Right lobe of liver (tissue), 6 donors: Measurements from ENCODE around the gene CCNF. TPM values are rescaled to one million over a fixed set of nuclear protein-coding genes. Genes with fewer than 3 reads are reported as not detected.
A peak's percentile ranks its signal among the peaks of the same experiment; 100 is the strongest.

Source experiments
- ATAC-seq, 4 donors: fragments of 200-7000 bp; cut with Tn5 transposase; one replicate each; pipeline ENCODE4 v1.9.1; 2020; ENCODE audit warnings: mild to moderate bottlenecking in 4 of 4, moderate library complexity in 4 of 4
- DNase-seq, 3 donors: peaks; one replicate each; pipeline ENCODE4 v3.0.0-alpha.2; 2020
- H3K27ac ChIP-seq, 3 donors: fragments of 200-600 bp; one replicate each; pipeline ENCODE4 v1.8.0; 2022
- H3K27me3 ChIP-seq, 2 donors: fragments of 200-600 bp; one replicate each; pipeline ENCODE4 v1.8.0; 2022
- H3K36me3 ChIP-seq, 4 donors: fragments of 200-600 bp; sonication (generic) in 1 of 4; one replicate each; pipeline versions ENCODE4 v1.5.1 to v1.8.0; 2017 to 2022; ENCODE audit warnings: control low read depth in 1 of 4
- H3K4me1 ChIP-seq, 4 donors: fragments of 200-600 bp; sonication (generic) in 1 of 4; one replicate each; pipeline versions ENCODE4 v1.5.1 to v1.8.0; 2017 to 2022; ENCODE audit warnings: control low read depth in 1 of 4
- H3K4me3 ChIP-seq, 3 donors: fragments of 200-600 bp; one replicate each; pipeline ENCODE4 v1.8.0; 2022
- H3K9me3 ChIP-seq, 4 donors: fragments of 200-600 bp; sonication (generic) in 1 of 4; one replicate each; pipeline versions ENCODE4 v1.5.1 to v1.8.0; 2017 to 2022; ENCODE audit warnings: control low read depth in 1 of 4
- POLR2A ChIP-seq: fragments of 450-650 bp; IDR thresholded peaks from one replicate; pipeline ENCODE4 v1.6.1; 2017; ENCODE audit warnings: antibody characterized with exemption, mild to moderate bottlenecking
- WGBS: methylation state at CpG from one replicate; pipeline ENCODE4 v1.1.6; 2018; ENCODE audit warnings: low coverage, low lambda C conversion rate; ENCODE audit not compliant: insufficient coverage; ENCODE audit errors: missing lambda C conversion rate; 5-methylcytosine and 5-hydroxymethylcytosine counted together
- intact Hi-C, 2 donors: fragments of 100-400 bp; cut with DNase I; formaldehyde crosslinking; loops; one replicate each; pipeline versions ENCODE4 v1.11.2 to v1.14.1; 2022
- total RNA-seq, 6 experiments: library from RNA; depleted of rRNA in 2 of 6; stranded (reverse); fragments of >200 nt in 2 of 6; fragmentation: NEBNext Ultra II Directional in 3 of 6; extraction: Animal tissue kit (Norgen Biotek cat#: 25700) in 3 of 6; gene quantifications; one replicate each; pipeline versions ENCODE4 v1.1.0 to v1.2.4, GENCODE V29; 2016 to 2023
- TF ChIP-seq, protein P1 (sequence below), 4 donors: fragments of 200-600 bp in 3 of 4; fragments of 450-650 bp in 1 of 4; IDR thresholded peaks; one replicate each; pipeline versions ENCODE4 v1.5.1 to v1.8.0; 2016 to 2022; ENCODE audit warnings: antibody characterized with exemption in 4 of 4, mild to moderate bottlenecking in 2 of 4
- donor health status: DM: no; HTN: yes; CAD: no.
- donor health status: DM: no; HTN: no; CAD: no.
- donor health status: DM: no; HTN: no; CAD: no.
- donor health status: DM: no; HTN: yes; CAD: no.
- donor health status: DM: no; HTN: yes; CAD: no.

CCNF gene
- total RNA-seq, 6 experiments from 2014 or later, result 1.3 to 2.7 (median 1.7) TPM

DNA sequence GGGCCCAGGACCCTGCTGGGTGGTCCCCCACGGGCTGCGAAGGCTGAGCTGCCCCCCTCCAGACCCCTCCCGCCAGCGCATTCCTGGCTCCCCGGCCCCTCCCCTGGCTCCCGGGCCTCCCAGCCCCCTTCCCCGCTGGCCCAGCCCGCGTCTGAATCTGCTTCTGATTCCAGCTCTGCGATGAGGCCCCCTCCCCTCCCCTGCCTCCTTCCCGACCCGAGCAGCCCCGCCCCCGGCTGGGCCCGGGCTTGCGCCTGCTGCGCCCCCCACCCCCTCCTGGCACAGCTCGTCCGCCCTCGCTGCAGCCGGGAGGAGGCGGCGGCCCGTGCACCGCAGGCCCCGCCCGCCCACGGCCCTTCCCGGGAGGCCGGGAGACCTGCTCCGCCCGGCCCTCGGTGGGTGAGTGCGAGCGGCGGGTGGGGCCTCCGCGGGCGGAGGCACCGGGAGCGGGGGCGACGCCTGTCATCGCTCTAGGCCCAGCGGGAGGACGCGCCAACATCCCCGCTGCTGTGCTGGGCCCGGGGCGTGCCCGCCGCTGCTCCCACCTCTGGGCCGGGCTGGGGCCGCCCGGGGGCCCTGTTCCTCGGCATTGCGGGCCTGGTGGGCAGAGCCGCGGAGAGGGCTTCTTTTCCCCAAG lies 41.9 kb downstream of the CCNF start, which contains the start of gene NTN3:
NTN3 (plus strand) TSS at position 282 of the 637 bp plus-strand sequence. CDS start 405 bp downstream, outside the sequence.
- Histone ChIP-seq H3K9me3 (no peaks in the 10 kb centered on the region), H3K36me3 (no peaks in the 10 kb centered on the region), H3K4me3 (peak within 1 kb of the TSS; percentile 16 to 45 (median 39)), H3K27me3 (no peaks in the 10 kb centered on the region), H3K27ac (peak within 1 kb of the TSS in 1 of 3 donors; percentile 43), H3K4me1 (peaks cover 0 to 60% (median 14%) of the 10 kb centered on the region in 4 donors)
- intact Hi-C loops, result no loop called here
- peak; percentile 38 to 65 (median 56) for DNase-seq
- TF ChIP-seq, protein P1, sequence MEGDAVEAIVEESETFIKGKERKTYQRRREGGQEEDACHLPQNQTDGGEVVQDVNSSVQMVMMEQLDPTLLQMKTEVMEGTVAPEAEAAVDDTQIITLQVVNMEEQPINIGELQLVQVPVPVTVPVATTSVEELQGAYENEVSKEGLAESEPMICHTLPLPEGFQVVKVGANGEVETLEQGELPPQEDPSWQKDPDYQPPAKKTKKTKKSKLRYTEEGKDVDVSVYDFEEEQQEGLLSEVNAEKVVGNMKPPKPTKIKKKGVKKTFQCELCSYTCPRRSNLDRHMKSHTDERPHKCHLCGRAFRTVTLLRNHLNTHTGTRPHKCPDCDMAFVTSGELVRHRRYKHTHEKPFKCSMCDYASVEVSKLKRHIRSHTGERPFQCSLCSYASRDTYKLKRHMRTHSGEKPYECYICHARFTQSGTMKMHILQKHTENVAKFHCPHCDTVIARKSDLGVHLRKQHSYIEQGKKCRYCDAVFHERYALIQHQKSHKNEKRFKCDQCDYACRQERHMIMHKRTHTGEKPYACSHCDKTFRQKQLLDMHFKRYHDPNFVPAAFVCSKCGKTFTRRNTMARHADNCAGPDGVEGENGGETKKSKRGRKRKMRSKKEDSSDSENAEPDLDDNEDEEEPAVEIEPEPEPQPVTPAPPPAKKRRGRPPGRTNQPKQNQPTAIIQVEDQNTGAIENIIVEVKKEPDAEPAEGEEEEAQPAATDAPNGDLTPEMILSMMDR (IDR thresholded peaks at IDR 0.05), result no peak
- no peak for TF ChIP-seq POLR2A
- ATAC-seq, result no peak
- under 1% methylated on average over 20 of the region's 59 CpGs for WGBS

DNA sequence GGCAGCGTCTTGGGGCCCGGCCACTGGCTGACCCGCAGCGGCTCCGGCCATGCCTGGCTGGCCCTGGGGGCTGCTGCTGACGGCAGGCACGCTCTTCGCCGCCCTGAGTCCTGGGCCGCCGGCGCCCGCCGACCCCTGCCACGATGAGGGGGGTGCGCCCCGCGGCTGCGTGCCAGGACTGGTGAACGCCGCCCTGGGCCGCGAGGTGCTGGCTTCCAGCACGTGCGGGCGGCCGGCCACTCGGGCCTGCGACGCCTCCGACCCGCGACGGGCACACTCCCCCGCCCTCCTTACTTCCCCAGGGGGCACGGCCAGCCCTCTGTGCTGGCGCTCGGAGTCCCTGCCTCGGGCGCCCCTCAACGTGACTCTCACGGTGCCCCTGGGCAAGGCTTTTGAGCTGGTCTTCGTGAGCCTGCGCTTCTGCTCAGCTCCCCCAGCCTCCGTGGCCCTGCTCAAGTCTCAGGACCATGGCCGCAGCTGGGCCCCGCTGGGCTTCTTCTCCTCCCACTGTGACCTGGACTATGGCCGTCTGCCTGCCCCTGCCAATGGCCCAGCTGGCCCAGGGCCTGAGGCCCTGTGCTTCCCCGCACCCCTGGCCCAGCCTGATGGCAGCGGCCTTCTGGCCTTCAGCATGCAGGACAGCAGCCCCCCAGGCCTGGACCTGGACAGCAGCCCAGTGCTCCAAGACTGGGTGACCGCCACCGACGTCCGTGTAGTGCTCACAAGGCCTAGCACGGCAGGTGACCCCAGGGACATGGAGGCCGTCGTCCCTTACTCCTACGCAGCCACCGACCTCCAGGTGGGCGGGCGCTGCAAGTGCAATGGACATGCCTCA lies 42.6 kb downstream of the CCNF start:
- TF ChIP-seq, protein P1 (IDR thresholded peaks at IDR 0.05), result no peak
- no peaks in the 10 kb centered on the region for H3K36me3 ChIP-seq
- ATAC-seq, result peak; percentile 53 to 73 (median 67)
- WGBS, result no CpG with 5 or more reads among the region's 61 CpGs
- intact Hi-C loops, result no loop called here
- H3K27me3 ChIP-seq, result no peaks in the 10 kb centered on the region
- peak; percentile 78 to 92 (median 86) for DNase-seq
- no peaks in the 10 kb centered on the region for H3K9me3 ChIP-seq
- peak overlapping the region in 1 of 3 donors; percentile 43 for H3K27ac ChIP-seq
- H3K4me1 ChIP-seq, result peaks cover 0 to 67% (median 17%) of the 10 kb centered on the region in 4 donors
- peak overlapping the region; percentile 16 to 45 (median 39) for H3K4me3 ChIP-seq

DNA sequence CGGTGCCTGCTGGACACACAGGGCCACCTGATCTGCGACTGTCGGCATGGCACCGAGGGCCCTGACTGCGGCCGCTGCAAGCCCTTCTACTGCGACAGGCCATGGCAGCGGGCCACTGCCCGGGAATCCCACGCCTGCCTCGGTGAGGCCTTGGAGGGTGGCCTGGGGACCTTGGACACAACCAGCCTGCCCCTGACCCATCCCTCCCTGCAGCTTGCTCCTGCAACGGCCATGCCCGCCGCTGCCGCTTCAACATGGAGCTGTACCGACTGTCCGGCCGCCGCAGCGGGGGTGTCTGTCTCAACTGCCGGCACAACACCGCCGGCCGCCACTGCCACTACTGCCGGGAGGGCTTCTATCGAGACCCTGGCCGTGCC lies 43.2 kb downstream of the CCNF start:
- no CpG with 5 or more reads among the region's 27 CpGs for WGBS
- H3K27me3 ChIP-seq, result no peaks in the 10 kb centered on the region

DNA sequence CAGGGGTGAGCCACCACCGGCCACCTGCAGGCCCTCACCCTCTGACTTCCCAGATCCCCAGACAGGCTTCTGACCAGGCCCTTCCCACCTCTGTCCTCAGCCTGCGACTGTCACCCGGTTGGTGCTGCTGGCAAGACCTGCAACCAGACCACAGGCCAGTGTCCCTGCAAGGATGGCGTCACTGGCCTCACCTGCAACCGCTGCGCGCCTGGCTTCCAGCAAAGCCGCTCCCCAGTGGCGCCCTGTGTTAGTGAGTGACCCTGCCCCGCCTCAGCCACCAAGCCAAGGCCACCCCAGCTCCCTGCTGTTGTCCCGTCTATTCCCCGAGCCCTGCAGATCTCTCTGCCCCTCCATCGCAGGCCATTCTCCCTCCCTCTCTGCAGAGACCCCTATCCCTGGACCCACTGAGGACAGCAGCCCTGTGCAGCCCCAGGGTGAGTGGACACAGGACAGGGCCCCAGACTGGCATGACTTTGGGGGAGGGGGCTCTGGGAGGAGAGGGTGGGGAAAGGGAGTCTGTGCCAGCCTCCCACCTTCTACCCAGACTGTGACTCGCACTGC lies 43.7 kb downstream of the CCNF start:
- H3K4me3 ChIP-seq, result no peak overlapping the region
- H3K9me3 ChIP-seq, result no peaks in the 10 kb centered on the region
- no peaks in the 10 kb centered on the region for H3K36me3 ChIP-seq
- intact Hi-C loops, result no loop called here
- H3K27ac ChIP-seq, result no peak overlapping the region
- no peaks in the 10 kb centered on the region for H3K27me3 ChIP-seq
- H3K4me1 ChIP-seq, result peaks cover 0 to 72% (median 23%) of the 10 kb centered on the region in 4 donors
- DNase-seq (peak; percentile 62 to 90 (median 76)), ATAC-seq (peak in 3 of 4 donors; percentile 0 to 2 (median 2))
- WGBS, result 63% methylated on average over 9 of the region's 14 CpGs
- no peak for TF ChIP-seq POLR2A
- TF ChIP-seq, protein P1 (IDR thresholded peaks at IDR 0.05), result no peak

More for the DNA sequence above, 43.2 kb downstream of the CCNF start:
- DNase-seq (peak in 1 of 3 donors; percentile 59), ATAC-seq (no peak)
- no peak overlapping the region for H3K27ac ChIP-seq
- TF ChIP-seq POLR2A, result no peak
- TF ChIP-seq, protein P1 (IDR thresholded peaks at IDR 0.05), result no peak
- H3K4me1 ChIP-seq, result peaks cover 0 to 72% (median 20%) of the 10 kb centered on the region in 4 donors
- intact Hi-C loops, result no loop called here
- H3K4me3 ChIP-seq, result no peak overlapping the region
- H3K36me3 ChIP-seq, result no peaks in the 10 kb centered on the region
- no peaks in the 10 kb centered on the region for H3K9me3 ChIP-seq
